HepG2 (cell line): ENCODE results near the gene SYDE1. TPM values are rescaled to one million over a fixed set of nuclear protein-coding genes. Genes with fewer than 3 reads are reported as not detected.

Experiments
- ATAC-seq: fragments of 200-7000 bp; cut with Tn5 transposase; 3 replicates; pipeline ENCODE4 v1.9.1; 2020; ENCODE audit warnings: mild to moderate bottlenecking, moderate library complexity
- BruUV-seq: library from RNA; stranded (reverse); fragments of 400-500 nt; replicated peaks from 2 replicates; lab custom pipeline; 2021; lab: Mats Ljungman, UMichigan
- CTCF ChIA-PET: fragments of 300-600 bp; formaldehyde crosslinking; extraction: SDS; loops from one replicate; lab custom pipeline; 2021; ENCODE audit warnings: low total read pairs, inconsistent platforms, low intra/inter-chr PET ratio; lab: Yijun Ruan, JAX
- POLR2A ChIA-PET: fragments of 350-600 bp; sonication (Branson Sonifier 250); formaldehyde crosslinking; loops from one replicate; lab custom pipeline; 2020; ENCODE audit warnings: antibody characterized with exemption, inconsistent platforms; lab: Yijun Ruan, JAX
- DNase-seq: peaks from one replicate; pipeline ENCODE4 v3.0.0-alpha.2; 2015; ENCODE audit warnings: low spot score
- FAIRE-seq: peaks from 3 replicates; lab custom pipeline; 2011; peaks lifted over from hg19 to GRCh38; lab: Jason Lieb, UNC
- H2AFZ ChIP-seq: one replicate; pipeline ENCODE4 v1.6.1; 2011; ENCODE audit warnings: low read length, inconsistent platforms
- H3K27ac ChIP-seq: fragments of 300-600 bp; 3 replicates; pipeline ENCODE4 v1.8.0; 2011; ENCODE audit warnings: mixed run types, mild to moderate bottlenecking, mixed read lengths, low read length, inconsistent platforms; ENCODE audit not compliant: insufficient read depth; ENCODE audit errors: extremely low read length
- H3K27me3 ChIP-seq, 2 experiments: fragments of 200-600 bp in 1 of 2; 2 replicates in 1 of 2; 3 replicates in 1 of 2; pipeline versions ENCODE4 v1.6.0 to v1.8.0; 2011; ENCODE audit warnings: low read length in 2 of 2, mild to moderate bottlenecking in 2 of 2, moderate library complexity in 2 of 2, inconsistent platforms in 1 of 2; ENCODE audit not compliant: insufficient read depth in 2 of 2, control insufficient read depth in 1 of 2
- H3K36me3 ChIP-seq, 2 experiments: fragments of 200-600 bp in 1 of 2; replicated peaks in 1 of 2; 2 replicates in 1 of 2; 3 replicates in 1 of 2; pipeline versions ENCODE4 v1.5.1 to v1.8.0; 2011; ENCODE audit warnings: low read length in 2 of 2, inconsistent platforms in 1 of 2; ENCODE audit not compliant: insufficient read depth in 2 of 2, control insufficient read depth in 1 of 2
- H3K4me1 ChIP-seq: 2 replicates; pipeline ENCODE4 v1.5.1; 2012; ENCODE audit warnings: low read length, inconsistent platforms; ENCODE audit not compliant: insufficient read depth
- H3K4me2 ChIP-seq: 2 replicates; pipeline ENCODE4 v1.6.0; 2011; ENCODE audit warnings: low read depth, low read length, inconsistent platforms
- H3K4me3 ChIP-seq, 3 experiments: fragments of 200-600 bp in 1 of 3; sonication (generic), shearing (Covaris generic) in 1 of 3; replicated peaks in 1 of 3; 2 replicates each; pipeline ENCODE4 v1.5.1; 2011 to 2016; ENCODE audit warnings: low read length in 3 of 3, inconsistent platforms in 2 of 3, low read depth in 2 of 3, mild to moderate bottlenecking in 2 of 3, control low read depth in 1 of 3, mixed read lengths in 1 of 3; ENCODE audit not compliant: insufficient read depth in 1 of 3
- H3K79me2 ChIP-seq: one replicate; pipeline ENCODE4 v1.6.1; 2011; ENCODE audit warnings: low read length, inconsistent platforms; ENCODE audit not compliant: insufficient read depth
- H3K9ac ChIP-seq: 2 replicates; pipeline ENCODE4 v1.6.0; 2011; ENCODE audit warnings: mild to moderate bottlenecking, low read depth, low read length, inconsistent platforms; ENCODE audit not compliant: insufficient read depth
- H3K9me3 ChIP-seq: 2 replicates; pipeline ENCODE4 v1.5.1; 2012; ENCODE audit warnings: mild to moderate bottlenecking, low read length
- H4K20me1 ChIP-seq: 2 replicates; pipeline ENCODE4 v1.6.0; 2011; ENCODE audit warnings: inconsistent platforms, mild to moderate bottlenecking, low read length, moderate library complexity; ENCODE audit not compliant: insufficient read depth
- AGO2 ChIP-seq: fragments of 200-400 bp; formaldehyde crosslinking; optimal IDR thresholded peaks from 2 replicates; pipeline ENCODE3; 2017; ENCODE audit warnings: mild to moderate bottlenecking, low read depth, low read length, moderate library complexity
- CERS6 ChIP-seq: sonication (generic); formaldehyde crosslinking; IDR thresholded peaks from 2 replicates; pipeline ENCODE4 v1.5.0; 2020; ENCODE audit warnings: missing genetic modification reagents
- E2F1 ChIP-seq: sonication (generic); formaldehyde crosslinking; IDR thresholded peaks from 2 replicates; pipeline ENCODE4 v1.5.0; 2020; ENCODE audit warnings: missing genetic modification reagents
- FOXK2 ChIP-seq: fragments of 450-650 bp; IDR thresholded peaks from 2 replicates; pipeline ENCODE4 v1.6.1; 2016
- NFIB ChIP-seq: sonication (generic); formaldehyde crosslinking; IDR thresholded peaks from 2 replicates; pipeline ENCODE4 v1.9.0; 2021; ENCODE audit warnings: missing genetic modification reagents, mild to moderate bottlenecking, borderline replicate concordance
- PRMT3 ChIP-seq: sonication (generic); formaldehyde crosslinking; IDR thresholded peaks from 2 replicates; pipeline ENCODE4 v1.8.1; 2022; ENCODE audit warnings: low read depth, mild to moderate bottlenecking, moderate library complexity, missing genetic modification reagents, borderline replicate concordance
- RBFOX2 ChIP-seq: fragments of 200-400 bp; formaldehyde crosslinking; IDR thresholded peaks from 2 replicates; pipeline ENCODE4 v1.6.1; 2017; ENCODE audit warnings: low read depth, mild to moderate bottlenecking, low read length
- SMAD9 ChIP-seq: sonication (generic); formaldehyde crosslinking; IDR thresholded peaks from 2 replicates; pipeline ENCODE4 v1.5.1; 2020; ENCODE audit warnings: mild to moderate bottlenecking, missing genetic modification reagents
- TBX2 ChIP-seq: sonication (generic); formaldehyde crosslinking; IDR thresholded peaks from 2 replicates; pipeline ENCODE4 v1.5.0; 2020; ENCODE audit warnings: missing genetic modification reagents, mild to moderate bottlenecking, borderline replicate concordance
- ZFP91 ChIP-seq: sonication (generic); formaldehyde crosslinking; IDR thresholded peaks from 2 replicates; pipeline ENCODE4 v1.9.0; 2022; ENCODE audit warnings: missing genetic modification reagents, mild to moderate bottlenecking, borderline replicate concordance
- ZNF773 ChIP-seq: sonication (generic); formaldehyde crosslinking; IDR thresholded peaks from 2 replicates; pipeline ENCODE4 v1.4.0; 2020; ENCODE audit warnings: missing genetic modification reagents, borderline replicate concordance
- WGBS: methylation state at CpG from one replicate; pipeline ENCODE4 v1.1.6; 2017; ENCODE audit warnings: low lambda C conversion rate; 5-methylcytosine and 5-hydroxymethylcytosine counted together
- in situ Hi-C: cut with HindIII; loops from 2 replicates; pipeline ENCODE4 v1.10.0; 2017; ENCODE audit warnings: low pct_unique_long_range_greater_than_20kb; ENCODE audit not compliant: extremely low pct_ligation_motif_present
- intact Hi-C: fragments of 100-400 bp; cut with micrococcal nuclease; formaldehyde crosslinking; loops from one replicate; pipeline ENCODE4 v1.10.0; 2022; ENCODE audit not compliant: unreplicated experiment
- polyA plus RNA-seq, 8 experiments: library from polyadenylated mRNA; depleted of rRNA in 3 of 8; stranded (reverse) in 7 of 8; unstranded in 1 of 8; fragments of >200 nt; fragmentation: Illumina TruSeq in 4 of 8; extraction: Trizol in 4 of 8; gene quantifications; 2 replicates each; pipeline versions ENCODE4 v1.2.1 to v1.2.3, GENCODE V29; 2011 to 2016; ENCODE audit warnings: low read depth in 4 of 8, missing spikeins in 1 of 8, mixed read lengths in 1 of 8; ENCODE audit not compliant: insufficient read depth in 1 of 8
- total RNA-seq, 5 experiments: library from RNA; depleted of rRNA; stranded (reverse); fragments of >200 nt; fragmentation: Illumina TruSeq; extraction: Trizol; gene quantifications; 2 replicates each; pipeline ENCODE4 v1.2.3, GENCODE V29; 2016; ENCODE audit warnings: low read depth in 1 of 5

The SYDE1 gene
- total and polyA plus RNA-seq, 2 of the 13 experiments (the other 11 are each of a cell fraction or from before 2014, with no cell fraction given): 4.3 to 13.6 TPM

GRCh38 chr19:15109768-15110417 lies 2.7 kb downstream of the SYDE1 start:
- no peak overlapping the region for H3K4me3 ChIP-seq
- 96% methylated on average over 9 of the region's 49 CpGs for WGBS
- FAIRE-seq (no peak), ATAC-seq (no peak), DNase-seq (no peak)
- no peak overlapping the region for H2AFZ ChIP-seq
- no peaks in the 10 kb centered on the region for H3K27me3 ChIP-seq
- no peak overlapping the region for H3K4me2 ChIP-seq
- peak; percentile 58 for TF ChIP-seq RBFOX2
- no peak for TF ChIP-seq TBX2
- no peak for TF ChIP-seq FOXK2
- TF ChIP-seq PRMT3 (CRISPR knock-in tag): no peak
- H3K9me3 ChIP-seq: no peaks in the 10 kb centered on the region
- CTCF ChIA-PET: no interaction called here
- no peaks in the 10 kb centered on the region for H4K20me1 ChIP-seq
- H3K79me2 ChIP-seq: peaks cover 7% of the 10 kb centered on the region
- intact Hi-C loops: no loop called here
- no peak overlapping the region for H3K9ac ChIP-seq
- in situ Hi-C loops: no loop called here
- no peak overlapping the region for H3K27ac ChIP-seq
- H3K4me1 ChIP-seq: peaks cover 18% of the 10 kb centered on the region
- POLR2A ChIA-PET: interaction anchor here (2.4 kb wide), 1 partner anchor 15 kb away, joined by 13 read pairs; a partner anchor contains a TSS
- BruUV-seq: no TSS peak
- H3K36me3 ChIP-seq: peaks cover 13 to 33% of the 10 kb centered on the region in 2 experiments

- Histone ChIP-seq H3K4me1 (peaks cover 18% of the 10 kb centered on the region), H3K4me2 (no peak overlapping the region), H4K20me1 (no peaks in the 10 kb centered on the region), H3K4me3 (no peak overlapping the region), H3K27ac (no peak overlapping the region), H3K9me3 (no peaks in the 10 kb centered on the region), H2AFZ (no peak overlapping the region), H3K36me3 (peaks cover 15 to 35% of the 10 kb centered on the region in 2 experiments), H3K79me2 (peaks cover 7% of the 10 kb centered on the region)
- intact Hi-C loops (no loop called here), in situ Hi-C loops (no loop called here)
- no TSS peak for BruUV-seq
- DNase-seq (no peak), ATAC-seq (no peak)
- no CpG with 5 or more reads among the region's 17 CpGs for WGBS
- ChIA-PET CTCF (no interaction called here), POLR2A (no interaction called here)
- TF ChIP-seq NFIB (CRISPR knock-in tag) (no peak), ZFP91 (CRISPR knock-in tag) (no peak), ZNF773 (CRISPR knock-in tag) (no peak), AGO2 (peak; percentile 19), SMAD9 (no peak), E2F1 (no peak), RBFOX2 (0 out of 2 replicates have a peak, but pooled peaks have one; percentile 32), CERS6 (CRISPR knock-in tag) (no peak)
- TF ChIP-seq, all 625 proteins: peak for 2
- Histone ChIP-seq H3K27me3 (no peaks in the 10 kb centered on the region), H3K9ac (no peak overlapping the region)
- no peak for FAIRE-seq
Observed at GRCh38 chr19:15110418-15110815, 3.2 kb downstream of the SYDE1 start.
